HEK293 (cell line): ENCODE measurements around the gene ACAP3.
A peak's percentile ranks its signal among the peaks of the same experiment; 100 is the strongest.

Source experiments
- GLIS2 ChIP-seq: fragments of 450-650 bp; formaldehyde crosslinking; IDR thresholded peaks from 2 replicates; pipeline ENCODE4 v1.5.1; 2016; ENCODE audit warnings: missing biosample characterization, missing genetic modification characterization
- IKZF3 ChIP-seq: fragments of 450-650 bp; IDR thresholded peaks from 2 replicates; pipeline ENCODE4 v1.5.0; 2018; ENCODE audit warnings: missing biosample characterization, mild to moderate bottlenecking, missing genetic modification characterization, moderate library complexity
- KLF1 ChIP-seq: fragments of 450-650 bp; formaldehyde crosslinking; IDR thresholded peaks from 2 replicates; pipeline ENCODE4 v1.5.1; 2016; ENCODE audit warnings: missing biosample characterization, missing genetic modification characterization
- OSR2 ChIP-seq: fragments of 450-650 bp; formaldehyde crosslinking; IDR thresholded peaks from 2 replicates; pipeline ENCODE4 v1.5.1; 2016; ENCODE audit warnings: missing biosample characterization, missing genetic modification characterization
- PRDM1 ChIP-seq: fragments of 450-650 bp; formaldehyde crosslinking; IDR thresholded peaks from 2 replicates; pipeline ENCODE4; 2016; ENCODE audit warnings: missing biosample characterization, missing genetic modification characterization
- SCRT2 ChIP-seq: fragments of 450-650 bp; formaldehyde crosslinking; IDR thresholded peaks from 2 replicates; pipeline ENCODE4 v1.5.1; 2016; ENCODE audit warnings: missing biosample characterization, missing genetic modification characterization
- ZBTB48 ChIP-seq: fragments of 450-650 bp; formaldehyde crosslinking; IDR thresholded peaks from 2 replicates; pipeline ENCODE4 v1.5.1; 2016; ENCODE audit warnings: missing biosample characterization, missing genetic modification characterization
- ZBTB49 ChIP-seq: fragments of 450-650 bp; formaldehyde crosslinking; IDR thresholded peaks from 2 replicates; pipeline ENCODE4 v1.5.1; 2016; ENCODE audit warnings: missing biosample characterization, missing genetic modification characterization, low read depth
- ZFP41 ChIP-seq: fragments of 450-650 bp; formaldehyde crosslinking; IDR thresholded peaks from 2 replicates; pipeline ENCODE4 v1.5.1; 2016; ENCODE audit warnings: missing biosample characterization, missing genetic modification characterization, borderline replicate concordance
- ZFP69B ChIP-seq: fragments of 450-650 bp; formaldehyde crosslinking; IDR thresholded peaks from 2 replicates; pipeline ENCODE4 v1.5.1; 2016; ENCODE audit warnings: missing biosample characterization, missing genetic modification characterization
- ZNF354C ChIP-seq: fragments of 450-650 bp; formaldehyde crosslinking; IDR thresholded peaks from 2 replicates; pipeline ENCODE4 v1.5.1; 2016; ENCODE audit warnings: missing biosample characterization, missing genetic modification characterization, low read depth, borderline replicate concordance
- ZNF398 ChIP-seq: fragments of 450-650 bp; formaldehyde crosslinking; IDR thresholded peaks from 2 replicates; pipeline ENCODE4 v1.5.1; 2017; ENCODE audit warnings: missing biosample characterization, missing genetic modification characterization
- ZNF426 ChIP-seq: fragments of 450-650 bp; formaldehyde crosslinking; IDR thresholded peaks from 2 replicates; pipeline ENCODE4 v1.5.1; 2017; ENCODE audit warnings: missing biosample characterization, missing genetic modification characterization, mild to moderate bottlenecking, inconsistent platforms, moderate library complexity
- ZNF433 ChIP-seq: fragments of 450-650 bp; formaldehyde crosslinking; IDR thresholded peaks from 2 replicates; pipeline ENCODE4 v1.5.1; 2016; ENCODE audit warnings: missing biosample characterization, missing genetic modification characterization, low read depth
- ZNF473 ChIP-seq: fragments of 450-650 bp; formaldehyde crosslinking; IDR thresholded peaks from 2 replicates; pipeline ENCODE4 v1.5.1; 2017; ENCODE audit warnings: missing biosample characterization, missing genetic modification characterization
- ZNF514 ChIP-seq: fragments of 450-650 bp; formaldehyde crosslinking; IDR thresholded peaks from 2 replicates; pipeline ENCODE4 v1.5.1; 2016; ENCODE audit warnings: missing biosample characterization, missing genetic modification characterization
- ZNF596 ChIP-seq: fragments of 450-650 bp; IDR thresholded peaks from 2 replicates; pipeline ENCODE4 v1.5.0; 2018; ENCODE audit warnings: missing biosample characterization, mild to moderate bottlenecking, missing genetic modification characterization, moderate library complexity
- ZNF623 ChIP-seq: fragments of 450-650 bp; formaldehyde crosslinking; IDR thresholded peaks from 2 replicates; pipeline ENCODE4 v1.5.1; 2016; ENCODE audit warnings: missing biosample characterization, missing genetic modification characterization
- ZSCAN16 ChIP-seq: fragments of 450-650 bp; formaldehyde crosslinking; IDR thresholded peaks from 2 replicates; pipeline ENCODE4 v1.5.1; 2016; ENCODE audit warnings: missing biosample characterization, missing genetic modification characterization
- ZSCAN30 ChIP-seq: fragments of 450-650 bp; IDR thresholded peaks from 2 replicates; pipeline ENCODE4 v1.5.1; 2018; ENCODE audit warnings: missing biosample characterization, mild to moderate bottlenecking, missing genetic modification characterization, moderate library complexity
- ZXDB ChIP-seq: fragments of 450-650 bp; formaldehyde crosslinking; IDR thresholded peaks from 2 replicates; pipeline ENCODE4 v1.5.1; 2016; ENCODE audit warnings: missing biosample characterization, missing genetic modification characterization
- TF ChIP-seq, protein P1 (sequence below): fragments of 450-650 bp; formaldehyde crosslinking; IDR thresholded peaks from 2 replicates; pipeline ENCODE4 v1.5.1; 2016; ENCODE audit warnings: missing biosample characterization, missing genetic modification characterization
- TF ChIP-seq, protein P2 (sequence below): fragments of 450-650 bp; formaldehyde crosslinking; IDR thresholded peaks from 2 replicates; pipeline ENCODE4 v1.5.1; 2017; ENCODE audit warnings: missing biosample characterization, missing genetic modification characterization
- TF ChIP-seq, protein P3 (sequence below): fragments of 450-650 bp; formaldehyde crosslinking; IDR thresholded peaks from 2 replicates; pipeline ENCODE4 v1.5.1; 2016; ENCODE audit warnings: missing biosample characterization, missing genetic modification characterization
- TF ChIP-seq, protein P4 (sequence below): fragments of 450-650 bp; formaldehyde crosslinking; conservative IDR thresholded peaks from 2 replicates; pipeline ENCODE4 v1.5.1; 2016; ENCODE audit warnings: low read depth, missing biosample characterization, missing genetic modification characterization
- TF ChIP-seq, protein P5 (sequence below): fragments of 450-650 bp; IDR thresholded peaks from 2 replicates; pipeline ENCODE4 v1.5.1; 2018; ENCODE audit warnings: missing biosample characterization, missing genetic modification characterization

ACAP3 gene

DNA sequence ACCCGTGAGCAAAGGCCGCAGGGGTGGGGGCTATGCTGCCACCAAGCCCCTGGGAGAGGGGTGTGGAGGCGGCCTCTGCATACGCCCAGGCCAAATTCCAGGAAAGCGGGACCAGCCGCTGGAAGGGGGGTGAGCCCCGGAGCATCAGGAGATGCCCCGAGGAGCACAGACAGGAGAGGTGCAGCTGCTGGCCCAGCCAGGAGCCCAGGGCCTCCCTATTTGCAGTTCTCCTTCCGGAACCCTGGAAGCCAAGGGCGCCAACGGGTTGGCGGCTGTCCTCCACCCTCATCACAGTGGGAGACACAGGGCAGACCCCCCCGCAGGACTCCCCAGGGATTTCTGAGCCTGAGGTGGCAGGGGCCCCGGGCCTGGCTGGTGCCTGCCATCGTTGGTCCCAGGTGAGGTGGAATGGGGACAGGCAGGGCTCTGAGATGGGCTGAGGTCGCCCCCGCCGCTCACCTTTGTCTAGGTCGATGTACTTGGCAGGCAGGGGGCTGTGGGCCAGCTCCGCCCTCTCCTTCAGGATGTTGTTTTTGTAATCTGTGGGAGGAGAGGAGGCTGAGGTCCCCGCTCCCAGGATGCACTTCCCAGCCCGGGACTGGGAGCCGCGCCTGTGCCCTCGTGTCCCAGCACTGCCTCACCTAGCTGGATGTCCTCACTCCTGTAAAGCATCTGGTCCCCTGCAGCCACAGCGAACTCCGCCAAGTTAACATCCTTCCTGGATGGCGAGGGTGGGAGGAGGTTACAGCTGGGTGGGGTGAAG lies 45.8 kb upstream of the ACAP3 start (continued):
- TF ChIP-seq PRDM1 (no peak), ZNF426 (no peak), ZBTB49 (no peak), OSR2 (tag by site-specific recombination) (no peak; the same call in 1 of the 2 replicates), ZNF433 (tag by site-specific recombination) (no peak), ZNF354C (tag by site-specific recombination) (no peak), ZBTB48 (tag by site-specific recombination) (no peak), ZNF473 (tag by site-specific recombination) (no peak), ZNF623 (no peak), SCRT2 (tag by site-specific recombination) (no peak), KLF1 (tag by site-specific recombination) (peak; percentile 45; the same call in 1 of the 2 replicates), ZXDB (tag by site-specific recombination) (peak; percentile 49), IKZF3 (tag by site-specific recombination) (no peak; the same call in 1 of the 2 replicates), ZFP69B (tag by site-specific recombination) (no peak), ZSCAN30 (tag by site-specific recombination) (no peak), ZNF514 (tag by site-specific recombination) (no peak), ZNF398 (tag by site-specific recombination) (no peak; the same call in 1 of the 2 replicates), GLIS2 (tag by site-specific recombination) (peak; percentile 82), ZFP41 (tag by site-specific recombination) (no peak), ZNF596 (tag by site-specific recombination) (no peak), ZSCAN16 (tag by site-specific recombination) (no peak)
- TF ChIP-seq, protein P1, sequence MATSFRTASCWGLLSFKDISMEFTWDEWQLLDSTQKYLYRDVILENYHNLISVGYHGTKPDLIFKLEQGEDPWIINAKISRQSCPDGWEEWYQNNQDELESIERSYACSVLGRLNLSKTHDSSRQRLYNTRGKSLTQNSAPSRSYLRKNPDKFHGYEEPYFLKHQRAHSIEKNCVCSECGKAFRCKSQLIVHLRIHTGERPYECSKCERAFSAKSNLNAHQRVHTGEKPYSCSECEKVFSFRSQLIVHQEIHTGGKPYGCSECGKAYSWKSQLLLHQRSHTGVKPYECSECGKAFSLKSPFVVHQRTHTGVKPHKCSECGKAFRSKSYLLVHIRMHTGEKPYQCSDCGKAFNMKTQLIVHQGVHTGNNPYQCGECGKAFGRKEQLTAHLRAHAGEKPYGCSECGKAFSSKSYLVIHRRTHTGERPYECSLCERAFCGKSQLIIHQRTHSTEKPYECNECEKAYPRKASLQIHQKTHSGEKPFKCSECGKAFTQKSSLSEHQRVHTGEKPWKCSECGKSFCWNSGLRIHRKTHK (tag by site-specific recombination): no peak
- TF ChIP-seq, protein P2, sequence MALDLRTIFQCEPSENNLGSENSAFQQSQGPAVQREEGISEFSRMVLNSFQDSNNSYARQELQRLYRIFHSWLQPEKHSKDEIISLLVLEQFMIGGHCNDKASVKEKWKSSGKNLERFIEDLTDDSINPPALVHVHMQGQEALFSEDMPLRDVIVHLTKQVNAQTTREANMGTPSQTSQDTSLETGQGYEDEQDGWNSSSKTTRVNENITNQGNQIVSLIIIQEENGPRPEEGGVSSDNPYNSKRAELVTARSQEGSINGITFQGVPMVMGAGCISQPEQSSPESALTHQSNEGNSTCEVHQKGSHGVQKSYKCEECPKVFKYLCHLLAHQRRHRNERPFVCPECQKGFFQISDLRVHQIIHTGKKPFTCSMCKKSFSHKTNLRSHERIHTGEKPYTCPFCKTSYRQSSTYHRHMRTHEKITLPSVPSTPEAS (tag by site-specific recombination): no peak
- TF ChIP-seq, protein P3, sequence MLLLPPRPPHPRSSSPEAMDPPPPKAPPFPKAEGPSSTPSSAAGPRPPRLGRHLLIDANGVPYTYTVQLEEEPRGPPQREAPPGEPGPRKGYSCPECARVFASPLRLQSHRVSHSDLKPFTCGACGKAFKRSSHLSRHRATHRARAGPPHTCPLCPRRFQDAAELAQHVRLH (tag by site-specific recombination): no peak
- TF ChIP-seq, protein P4, sequence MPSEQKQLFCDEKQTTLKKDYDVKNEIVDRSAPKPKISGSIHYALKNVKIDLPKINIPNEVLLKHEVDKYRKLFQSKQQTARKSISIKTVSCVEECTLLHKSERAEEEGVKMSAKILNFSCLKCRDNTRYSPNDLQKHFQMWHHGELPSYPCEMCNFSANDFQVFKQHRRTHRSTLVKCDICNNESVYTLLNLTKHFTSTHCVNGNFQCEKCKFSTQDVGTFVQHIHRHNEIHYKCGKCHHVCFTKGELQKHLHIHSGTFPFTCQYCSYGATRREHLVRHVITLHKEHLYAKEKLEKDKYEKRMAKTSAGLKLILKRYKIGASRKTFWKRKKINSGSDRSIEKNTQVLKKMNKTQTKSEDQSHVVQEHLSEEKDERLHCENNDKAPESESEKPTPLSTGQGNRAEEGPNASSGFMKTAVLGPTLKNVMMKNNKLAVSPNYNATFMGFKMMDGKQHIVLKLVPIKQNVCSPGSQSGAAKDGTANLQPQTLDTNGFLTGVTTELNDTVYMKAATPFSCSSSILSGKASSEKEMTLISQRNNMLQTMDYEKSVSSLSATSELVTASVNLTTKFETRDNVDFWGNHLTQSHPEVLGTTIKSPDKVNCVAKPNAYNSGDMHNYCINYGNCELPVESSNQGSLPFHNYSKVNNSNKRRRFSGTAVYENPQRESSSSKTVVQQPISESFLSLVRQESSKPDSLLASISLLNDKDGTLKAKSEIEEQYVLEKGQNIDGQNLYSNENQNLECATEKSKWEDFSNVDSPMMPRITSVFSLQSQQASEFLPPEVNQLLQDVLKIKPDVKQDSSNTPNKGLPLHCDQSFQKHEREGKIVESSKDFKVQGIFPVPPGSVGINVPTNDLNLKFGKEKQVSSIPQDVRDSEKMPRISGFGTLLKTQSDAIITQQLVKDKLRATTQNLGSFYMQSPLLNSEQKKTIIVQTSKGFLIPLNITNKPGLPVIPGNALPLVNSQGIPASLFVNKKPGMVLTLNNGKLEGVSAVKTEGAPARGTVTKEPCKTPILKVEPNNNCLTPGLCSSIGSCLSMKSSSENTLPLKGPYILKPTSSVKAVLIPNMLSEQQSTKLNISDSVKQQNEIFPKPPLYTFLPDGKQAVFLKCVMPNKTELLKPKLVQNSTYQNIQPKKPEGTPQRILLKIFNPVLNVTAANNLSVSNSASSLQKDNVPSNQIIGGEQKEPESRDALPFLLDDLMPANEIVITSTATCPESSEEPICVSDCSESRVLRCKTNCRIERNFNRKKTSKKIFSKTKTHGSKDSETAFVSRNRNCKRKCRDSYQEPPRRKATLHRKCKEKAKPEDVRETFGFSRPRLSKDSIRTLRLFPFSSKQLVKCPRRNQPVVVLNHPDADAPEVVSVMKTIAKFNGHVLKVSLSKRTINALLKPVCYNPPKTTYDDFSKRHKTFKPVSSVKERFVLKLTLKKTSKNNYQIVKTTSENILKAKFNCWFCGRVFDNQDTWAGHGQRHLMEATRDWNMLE (tag by site-specific recombination): no peak
- TF ChIP-seq, protein P5, sequence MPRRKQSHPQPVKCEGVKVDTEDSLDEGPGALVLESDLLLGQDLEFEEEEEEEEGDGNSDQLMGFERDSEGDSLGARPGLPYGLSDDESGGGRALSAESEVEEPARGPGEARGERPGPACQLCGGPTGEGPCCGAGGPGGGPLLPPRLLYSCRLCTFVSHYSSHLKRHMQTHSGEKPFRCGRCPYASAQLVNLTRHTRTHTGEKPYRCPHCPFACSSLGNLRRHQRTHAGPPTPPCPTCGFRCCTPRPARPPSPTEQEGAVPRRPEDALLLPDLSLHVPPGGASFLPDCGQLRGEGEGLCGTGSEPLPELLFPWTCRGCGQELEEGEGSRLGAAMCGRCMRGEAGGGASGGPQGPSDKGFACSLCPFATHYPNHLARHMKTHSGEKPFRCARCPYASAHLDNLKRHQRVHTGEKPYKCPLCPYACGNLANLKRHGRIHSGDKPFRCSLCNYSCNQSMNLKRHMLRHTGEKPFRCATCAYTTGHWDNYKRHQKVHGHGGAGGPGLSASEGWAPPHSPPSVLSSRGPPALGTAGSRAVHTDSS (tag by site-specific recombination): no peak
